Kidney tubule cell (primary cell): ENCODE data around the gene PPP1R27.

Experiments used
- DNase-seq: peaks from one replicate; pipeline ENCODE4 v3.0.0-alpha.2; 2018; ENCODE audit warnings: low spot score

Gene PPP1R27

DNA sequence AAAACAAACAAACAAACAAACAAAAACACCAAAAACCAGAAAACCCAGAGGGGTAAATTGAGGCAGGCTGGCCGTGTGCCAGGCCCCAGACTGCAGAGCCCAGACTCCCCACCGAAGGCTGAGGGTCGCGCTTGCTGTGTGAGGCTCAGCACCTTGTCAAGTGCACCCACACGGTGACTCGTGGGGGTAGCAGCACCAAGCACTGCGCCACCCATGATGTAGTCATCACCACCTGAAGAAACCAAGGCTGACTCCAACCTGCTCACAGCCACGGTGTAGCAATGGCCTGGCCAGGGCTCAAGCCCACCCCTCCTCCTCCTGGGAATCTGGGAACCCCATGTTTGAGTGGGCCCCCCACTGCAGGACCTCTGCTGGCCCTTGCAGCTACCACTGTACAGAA lies 13.7 kb downstream of the PPP1R27 start:
- DNase-seq: no peak

DNA sequence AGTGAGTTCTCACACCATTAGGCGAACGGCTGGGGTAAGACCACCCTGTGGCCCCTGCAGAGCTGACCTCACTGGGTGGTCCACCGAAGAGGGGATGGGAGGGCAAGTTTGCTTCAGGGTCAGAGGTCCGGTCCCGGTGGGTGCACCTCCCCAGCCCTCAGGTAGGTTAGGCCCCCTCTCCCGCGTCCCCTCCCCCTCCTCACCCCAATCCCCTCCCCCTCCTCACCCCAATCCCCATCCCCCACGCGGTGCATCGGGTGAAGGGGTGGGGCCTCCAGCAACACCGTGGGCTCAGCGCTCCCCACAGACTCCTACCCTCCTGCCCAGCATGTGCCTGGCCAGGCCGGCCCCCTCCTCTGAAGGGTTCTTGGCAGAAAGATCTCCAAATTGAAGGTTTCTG lies 15.1 kb downstream of the PPP1R27 start:
- DNase-seq: no peak

- no peak for DNase-seq
Observed at GRCh38 chr17:81817758-81818147, 17.1 kb downstream of the PPP1R27 start.

DNA sequence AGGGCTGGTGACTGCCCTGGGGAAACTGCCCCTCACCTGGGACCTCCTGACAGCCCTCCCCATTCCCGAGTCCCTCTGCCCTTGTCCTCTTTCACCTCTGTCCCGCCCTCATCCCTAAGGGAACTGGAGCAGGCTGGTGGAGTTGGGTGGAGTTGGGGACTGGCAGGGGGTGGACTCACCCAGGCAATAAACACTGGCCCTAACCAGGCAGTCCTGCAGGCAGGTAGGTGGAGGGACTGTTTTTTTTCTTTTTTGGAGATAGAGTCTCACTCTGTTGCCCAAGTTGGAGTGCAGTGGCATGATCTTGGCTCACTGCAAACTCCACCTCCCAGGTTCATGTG lies 19.2 kb downstream of the PPP1R27 start:
- no peak for DNase-seq

DNA sequence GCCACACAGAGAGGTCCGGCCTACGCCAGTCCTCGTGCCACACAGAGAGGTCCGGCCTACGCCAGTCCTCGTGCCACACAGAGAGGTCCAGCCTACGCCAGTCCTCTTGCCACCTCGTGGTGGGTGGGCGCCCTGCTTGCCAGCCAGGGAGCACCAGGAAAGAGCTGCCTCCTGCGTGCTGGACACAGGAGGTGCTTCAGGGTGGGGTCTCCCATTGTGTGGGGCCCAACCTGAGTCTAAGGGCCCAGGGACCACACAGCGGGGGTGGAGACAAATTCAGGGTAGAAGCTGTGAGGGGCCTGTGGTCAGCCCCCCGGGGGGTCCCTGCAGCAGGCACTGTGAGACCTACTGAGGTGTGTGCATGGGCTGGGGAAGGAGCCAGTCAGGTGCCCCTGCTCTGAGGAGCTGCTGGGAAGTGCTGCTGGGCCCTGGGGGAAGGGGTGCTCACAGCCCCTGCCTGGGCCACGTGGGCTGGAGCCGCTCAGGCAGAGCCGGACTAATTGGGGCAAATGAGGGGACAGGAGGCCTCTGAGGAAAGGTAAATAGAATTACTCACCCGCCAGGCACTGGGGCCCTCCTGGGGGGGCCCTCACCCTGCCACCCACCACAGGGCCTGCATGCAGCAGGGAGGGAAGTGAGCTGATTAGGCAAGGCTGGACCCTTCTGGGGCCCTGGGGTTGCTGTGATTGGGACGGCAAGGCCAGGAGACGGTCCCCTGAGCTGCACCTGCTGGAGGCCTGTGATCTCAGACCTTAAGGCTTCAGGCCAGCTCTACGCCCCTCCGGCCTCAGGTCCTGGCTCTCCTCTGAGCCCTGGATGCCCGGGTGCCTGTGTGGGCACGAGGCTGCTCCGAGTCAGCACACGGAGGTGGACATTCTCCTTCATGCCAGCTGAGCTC lies 19.9 kb downstream of the PPP1R27 start:
- DNase-seq: peak; percentile 82

DNA sequence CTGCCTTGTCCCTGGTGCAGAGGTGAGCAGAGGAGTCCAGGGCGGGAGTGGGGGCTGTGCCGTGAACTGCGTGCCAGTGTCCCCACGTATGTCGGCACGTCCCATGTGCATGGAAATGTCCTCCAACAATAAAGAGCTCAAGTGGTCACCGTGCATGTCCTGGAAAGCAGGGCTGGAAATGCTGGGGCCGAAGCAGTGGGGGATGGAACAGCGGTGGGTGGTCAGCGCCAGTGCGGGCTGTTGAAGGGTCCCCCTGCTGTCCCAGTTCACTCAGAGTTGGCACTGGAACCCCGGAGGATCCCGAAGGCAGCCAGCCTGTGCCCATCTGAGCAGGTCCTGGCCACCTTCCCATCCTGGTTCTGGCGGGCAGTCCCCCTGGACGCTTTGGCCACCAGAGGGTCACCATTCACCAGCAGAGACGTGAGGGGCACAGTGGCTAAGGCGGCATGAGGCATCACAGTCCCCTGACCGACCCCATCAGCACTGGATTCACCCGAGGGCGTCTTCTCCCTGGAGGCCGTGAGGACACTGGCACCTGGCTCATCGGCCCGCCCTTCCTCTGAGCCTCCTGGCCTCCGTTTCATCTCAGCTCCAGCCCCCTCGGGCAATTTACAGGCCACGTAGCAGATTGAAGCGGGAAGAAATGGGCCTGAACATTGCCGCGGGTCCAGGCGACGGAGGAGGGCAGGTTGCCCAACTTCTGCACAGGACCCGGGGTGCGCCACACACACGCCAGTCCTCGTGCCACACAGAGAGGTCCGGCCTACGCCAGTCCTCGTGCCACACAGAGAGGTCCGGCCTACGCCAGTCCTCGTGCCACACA lies 20.8 kb downstream of the PPP1R27 start:
- DNase-seq: no peak

DNA sequence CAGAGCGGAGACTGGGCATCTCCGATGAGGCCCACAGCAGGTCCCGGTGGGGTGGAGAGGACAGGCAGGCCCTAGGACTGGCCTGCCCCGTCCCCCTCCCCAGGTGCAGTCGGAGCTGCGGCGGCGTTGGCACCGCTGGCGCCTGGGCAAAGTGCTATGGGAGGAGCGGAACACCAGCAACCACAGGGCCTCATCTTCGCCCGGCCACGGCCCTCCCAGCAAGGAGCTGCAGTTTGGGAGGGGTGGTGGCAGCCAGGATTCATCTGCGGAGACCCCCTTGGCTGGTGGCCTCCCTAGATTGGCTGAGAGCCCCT lies 21.5 kb downstream of the PPP1R27 start:
- DNase-seq: no peak

GRCh38 chr17:81812571-81813370 lies 22.1 kb downstream of the PPP1R27 start:
- no peak for DNase-seq

GRCh38 chr17:81811705-81812570 lies 22.9 kb downstream of the PPP1R27 start:
- no peak for DNase-seq

- DNase-seq: no peak
Observed at GRCh38 chr17:81810892-81811704, 23.8 kb downstream of the PPP1R27 start.

GRCh38 chr17:81810476-81810875 lies 24.4 kb downstream of the PPP1R27 start:
- no peak for DNase-seq

GRCh38 chr17:81809556-81809998 lies 25.3 kb downstream of the PPP1R27 start:
- DNase-seq: no peak

GRCh38 chr17:81808778-81809555 lies 25.9 kb downstream of the PPP1R27 start:
- no peak for DNase-seq

DNA sequence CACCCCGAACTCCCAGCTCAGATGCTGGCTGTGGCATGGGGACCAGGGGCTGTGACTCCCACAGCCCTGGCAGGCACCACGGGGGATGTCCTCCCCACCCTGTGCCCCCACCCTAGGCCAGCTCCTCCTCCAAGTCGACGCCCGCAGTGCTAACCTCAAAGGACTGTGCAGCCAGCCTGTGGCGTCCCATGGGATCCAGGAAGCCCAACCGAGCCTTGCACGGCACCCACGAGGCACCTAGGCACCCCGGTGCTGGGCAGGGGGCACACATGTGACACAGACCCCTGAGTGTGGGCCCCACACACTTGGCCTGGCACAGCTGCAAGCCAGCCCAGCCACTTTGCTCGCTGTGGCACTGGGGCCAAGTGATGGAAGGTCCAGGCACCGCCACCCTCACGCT lies 27.0 kb downstream of the PPP1R27 start:
- DNase-seq: no peak

DNA sequence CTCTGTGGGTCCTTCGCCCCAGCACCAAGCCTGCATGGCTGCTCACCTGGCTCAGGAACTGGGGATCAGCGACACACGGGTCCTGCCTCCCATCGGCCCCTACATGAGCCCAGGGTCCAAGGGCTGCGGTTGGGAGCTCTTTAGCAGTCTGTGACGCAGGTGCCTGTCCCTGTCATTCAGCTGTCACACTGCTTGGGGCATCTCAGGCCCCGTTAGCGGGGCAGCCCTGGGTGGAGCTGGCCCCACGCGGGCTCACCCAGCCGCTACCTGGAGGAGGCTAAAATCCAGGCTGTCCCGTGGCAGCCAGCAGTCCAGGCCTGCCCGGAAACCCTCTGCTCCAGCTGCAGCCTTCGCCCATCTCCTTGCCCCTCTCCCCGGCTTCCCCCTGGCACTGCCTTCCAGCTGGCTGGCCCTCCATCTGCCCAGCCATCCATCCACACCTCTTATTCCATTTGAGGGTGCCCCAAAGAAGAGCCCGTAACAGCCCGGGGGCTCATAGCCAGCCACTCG lies 27.6 kb downstream of the PPP1R27 start:
- DNase-seq: no peak

GRCh38 chr17:81806461-81807209 lies 28.2 kb downstream of the PPP1R27 start:
- DNase-seq: no peak

GRCh38 chr17:81805707-81806460 lies 29.0 kb downstream of the PPP1R27 start:
- no peak for DNase-seq
